ENCODE measurements around the gene STMP1. TPM values are rescaled to one million over a fixed set of nuclear protein-coding genes. Genes with fewer than 3 reads are reported as not detected.

The STMP1 gene
- total RNA-seq, 1 experiment from 2014 or later, result 25.6 TPM

GRCh38 chr7:135659159-135659846 is 3.0 kb upstream of the STMP1 start:
- no peak for DNase-seq
- Mint-ChIP-seq H3K4me1 (ENCODE audit: low read depth, unreplicated experiment) (peaks cover 13% of the 10 kb centered on the region), H3K4me3 (ENCODE audit: low read depth, unreplicated experiment) (no peak overlapping the region), H3K27ac (ENCODE audit: unreplicated experiment) (no peak overlapping the region), H3K9me3 (ENCODE audit: low read depth, unreplicated experiment) (no peaks in the 10 kb centered on the region), H3K36me3 (ENCODE audit: insufficient read depth, unreplicated experiment) (peaks cover 16% of the 10 kb centered on the region), H3K27me3 (ENCODE audit: unreplicated experiment) (no peaks in the 10 kb centered on the region)
- TF ChIP-seq CTCF (IDR thresholded peaks at IDR 0.05; ENCODE audit: unreplicated experiment), result no peak
- no TSS peak for BruUV-seq (replicated peaks)
- CTCF ChIA-PET, result no interaction called here
- intact Hi-C loops (cut with micrococcal nuclease; ENCODE audit: unreplicated experiment), result no loop called here

GRCh38 chr7:135661311-135662122 is 797 bp upstream of the STMP1 start:
- TSS peak; percentile 80 for BruUV-seq (replicated peaks)
- Mint-ChIP-seq H3K4me1 (ENCODE audit: low read depth, unreplicated experiment) (peaks cover 13% of the 10 kb centered on the region), H3K27me3 (ENCODE audit: unreplicated experiment) (no peaks in the 10 kb centered on the region), H3K9me3 (ENCODE audit: low read depth, unreplicated experiment) (no peaks in the 10 kb centered on the region), H3K27ac (ENCODE audit: unreplicated experiment) (peak overlapping the region; percentile 93), H3K36me3 (ENCODE audit: insufficient read depth, unreplicated experiment) (peaks cover 22% of the 10 kb centered on the region), H3K4me3 (ENCODE audit: low read depth, unreplicated experiment) (peak overlapping the region; percentile 98)
- intact Hi-C loops (cut with micrococcal nuclease; ENCODE audit: unreplicated experiment), result no loop called here
- TF ChIP-seq CTCF (IDR thresholded peaks at IDR 0.05; ENCODE audit: unreplicated experiment), result no peak
- CTCF ChIA-PET, result interaction anchor here (0.9 kb wide), 1 partner anchor 9 kb away, joined by 3 read pairs; no protein-coding TSS in a partner anchor
- peak; percentile 13 for DNase-seq

GRCh38 chr7:135662123-135662372 is 266 bp upstream of the STMP1 start:
- peaks cover 13% of the 10 kb centered on the region for H3K4me1 Mint-ChIP-seq (ENCODE audit: low read depth, unreplicated experiment)
- peak overlapping the region; percentile 93 for H3K27ac Mint-ChIP-seq (ENCODE audit: unreplicated experiment)
- no peak for TF ChIP-seq CTCF (IDR thresholded peaks at IDR 0.05; ENCODE audit: unreplicated experiment)
- DNase-seq, result no peak
- H3K27me3 Mint-ChIP-seq (ENCODE audit: unreplicated experiment), result no peaks in the 10 kb centered on the region
- peak overlapping the region; percentile 98 for H3K4me3 Mint-ChIP-seq (ENCODE audit: low read depth, unreplicated experiment)
- no peaks in the 10 kb centered on the region for H3K9me3 Mint-ChIP-seq (ENCODE audit: low read depth, unreplicated experiment)
- no TSS peak for BruUV-seq (replicated peaks)
- intact Hi-C loops (cut with micrococcal nuclease; ENCODE audit: unreplicated experiment), result no loop called here
- CTCF ChIA-PET, result no interaction called here
- H3K36me3 Mint-ChIP-seq (ENCODE audit: insufficient read depth, unreplicated experiment), result peaks cover 23% of the 10 kb centered on the region

- Mint-ChIP-seq H3K27me3 (ENCODE audit: unreplicated experiment) (no peaks in the 10 kb centered on the region), H3K4me1 (ENCODE audit: low read depth, unreplicated experiment) (peaks cover 13% of the 10 kb centered on the region), H3K36me3 (ENCODE audit: insufficient read depth, unreplicated experiment) (peaks cover 23% of the 10 kb centered on the region), H3K27ac (ENCODE audit: unreplicated experiment) (no peak overlapping the region), H3K4me3 (ENCODE audit: low read depth, unreplicated experiment) (peak overlapping the region; percentile 98), H3K9me3 (ENCODE audit: low read depth, unreplicated experiment) (no peaks in the 10 kb centered on the region)
- no peak for TF ChIP-seq CTCF (IDR thresholded peaks at IDR 0.05; ENCODE audit: unreplicated experiment)
- no TSS peak for BruUV-seq (replicated peaks)
- intact Hi-C loops (cut with micrococcal nuclease; ENCODE audit: unreplicated experiment), result no loop called here
- no peak for DNase-seq
- CTCF ChIA-PET, result interaction anchor here (0.7 to 1.4 kb wide), 2 partner anchors 9 to 868 kb away, joined by 4 to 6 read pairs; no protein-coding TSS in a partner anchor
These were observed 1.8 kb downstream of the STMP1 start for GRCh38 chr7:135664046-135664589.
